SK-N-SH (cell line): ENCODE data around the gene GSTM1.

ENCODE experiments used
- CTCF ChIP-seq: fragments of 200-600 bp; sonication (generic); IDR thresholded peaks from 2 replicates; pipeline ENCODE4 v1.6.1; 2017; ENCODE audit warnings: antibody characterized with exemption, mild to moderate bottlenecking, moderate library complexity
- TAF1 ChIP-seq: IDR thresholded peaks from 2 replicates; pipeline ENCODE4 v1.6.1; 2012; ENCODE audit warnings: low read depth, mild to moderate bottlenecking, low read length, moderate library complexity, borderline replicate concordance

GRCh38 chr1:109659145-109659544 is 28.5 kb upstream of the GSTM1 start:
- TF ChIP-seq TAF1: no peak
- TF ChIP-seq CTCF: no peak
